ENCODE results near the gene MAP6. TPM values are rescaled to one million over a fixed set of nuclear protein-coding genes. Genes with fewer than 3 reads are reported as not detected.

The MAP6 gene
- total RNA-seq, 4 donors from 2014 or later, result 0.35 to 5.0 (median 0.75) TPM

GRCh38 chr11:75595429-75595828 is 73.4 kb downstream of the MAP6 start:
- H3K27ac ChIP-seq, result no peak overlapping the region
- no peaks in the 10 kb centered on the region for H3K36me3 ChIP-seq
- TF ChIP-seq CTCF (IDR thresholded peaks at IDR 0.05) (no peak), POLR2A (IDR thresholded peaks at IDR 0.05) (no peak)
- DNase-seq, result no peak
- H3K4me1 ChIP-seq, result peaks cover 0 to 11% (median 0%) of the 10 kb centered on the region in 4 donors
- H3K4me3 ChIP-seq, result no peak overlapping the region
- H3K9me3 ChIP-seq, result no peaks in the 10 kb centered on the region
- no peaks in the 10 kb centered on the region for H3K27me3 ChIP-seq

GRCh38 chr11:75594211-75594610 is 74.6 kb downstream of the MAP6 start:
- no peak for TF ChIP-seq POLR2A (IDR thresholded peaks at IDR 0.05)
- no peak for TF ChIP-seq CTCF (IDR thresholded peaks at IDR 0.05)
- Histone ChIP-seq H3K27ac (no peak overlapping the region), H3K4me3 (no peak overlapping the region), H3K27me3 (no peaks in the 10 kb centered on the region), H3K36me3 (no peaks in the 10 kb centered on the region), H3K9me3 (no peaks in the 10 kb centered on the region), H3K4me1 (peaks cover 0 to 11% (median 0%) of the 10 kb centered on the region in 4 donors)
- DNase-seq, result no peak

- Histone ChIP-seq H3K9me3 (no peaks in the 10 kb centered on the region), H3K4me3 (no peak overlapping the region), H3K27ac (peak overlapping the region in 1 of 4 donors; percentile 17), H3K4me1 (peaks cover 0 to 16% (median 0%) of the 10 kb centered on the region in 4 donors), H3K36me3 (no peaks in the 10 kb centered on the region), H3K27me3 (no peaks in the 10 kb centered on the region)
- DNase-seq, result no peak
- TF ChIP-seq CTCF (IDR thresholded peaks at IDR 0.05) (no peak), POLR2A (IDR thresholded peaks at IDR 0.05) (no peak)
These were observed 75.4 kb downstream of the MAP6 start for GRCh38 chr11:75593286-75593915.

GRCh38 chr11:75592715-75593114 is 76.1 kb downstream of the MAP6 start:
- Histone ChIP-seq H3K4me3 (no peak overlapping the region), H3K27ac (peak overlapping the region in 1 of 4 donors; percentile 17), H3K27me3 (no peaks in the 10 kb centered on the region), H3K4me1 (peaks cover 0 to 18% (median 0%) of the 10 kb centered on the region in 4 donors), H3K9me3 (no peaks in the 10 kb centered on the region), H3K36me3 (no peaks in the 10 kb centered on the region)
- no peak for DNase-seq
- TF ChIP-seq POLR2A (IDR thresholded peaks at IDR 0.05) (no peak), CTCF (IDR thresholded peaks at IDR 0.05) (no peak)

- Histone ChIP-seq H3K4me1 (peaks cover 0 to 18% (median 0%) of the 10 kb centered on the region in 4 donors), H3K4me3 (no peak overlapping the region), H3K27ac (no peak overlapping the region), H3K36me3 (no peaks in the 10 kb centered on the region), H3K9me3 (no peaks in the 10 kb centered on the region), H3K27me3 (no peaks in the 10 kb centered on the region)
- TF ChIP-seq CTCF (IDR thresholded peaks at IDR 0.05) (no peak), POLR2A (IDR thresholded peaks at IDR 0.05) (no peak)
- no peak for DNase-seq
These were observed 76.9 kb downstream of the MAP6 start for GRCh38 chr11:75591966-75592365.

All from Peyer's patch (tissue), 4 donors.